22Rv1 (cell line): ENCODE measurements around the gene SPCS1.

Experiments used
- ZFX ChIP-seq: fragments of 450-650 bp; IDR thresholded peaks from 2 replicates; pipeline ENCODE4 v1.6.1; 2017; ENCODE audit warnings: antibody characterized with exemption, borderline replicate concordance
- TF ChIP-seq, protein P1 (sequence below): fragments of 450-650 bp; IDR thresholded peaks from 2 replicates; pipeline ENCODE4 v1.5.1; 2017; ENCODE audit warnings: mild to moderate bottlenecking

DNA sequence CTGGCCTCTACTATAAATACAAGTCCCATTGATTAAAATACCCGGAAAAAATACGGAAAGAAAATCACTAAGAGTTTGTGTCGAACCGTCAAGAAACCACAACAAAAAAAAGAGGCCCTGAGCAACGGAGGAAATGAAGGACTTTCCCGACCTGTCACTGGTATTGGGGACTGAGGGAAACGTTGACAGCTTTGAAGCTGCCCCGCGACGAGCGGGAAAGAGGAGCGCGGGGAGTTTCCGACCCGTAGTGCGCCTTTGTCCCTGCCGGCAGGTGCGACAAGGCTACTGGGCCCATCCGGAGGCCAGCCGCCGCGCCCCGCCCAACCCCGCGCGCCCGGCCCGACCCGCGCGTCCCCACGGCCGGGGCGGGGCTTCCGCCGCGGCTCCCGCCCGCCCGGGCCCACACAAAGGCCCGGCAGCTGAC, 20.6 kb upstream of the SPCS1 start:
- TF ChIP-seq, protein P1, sequence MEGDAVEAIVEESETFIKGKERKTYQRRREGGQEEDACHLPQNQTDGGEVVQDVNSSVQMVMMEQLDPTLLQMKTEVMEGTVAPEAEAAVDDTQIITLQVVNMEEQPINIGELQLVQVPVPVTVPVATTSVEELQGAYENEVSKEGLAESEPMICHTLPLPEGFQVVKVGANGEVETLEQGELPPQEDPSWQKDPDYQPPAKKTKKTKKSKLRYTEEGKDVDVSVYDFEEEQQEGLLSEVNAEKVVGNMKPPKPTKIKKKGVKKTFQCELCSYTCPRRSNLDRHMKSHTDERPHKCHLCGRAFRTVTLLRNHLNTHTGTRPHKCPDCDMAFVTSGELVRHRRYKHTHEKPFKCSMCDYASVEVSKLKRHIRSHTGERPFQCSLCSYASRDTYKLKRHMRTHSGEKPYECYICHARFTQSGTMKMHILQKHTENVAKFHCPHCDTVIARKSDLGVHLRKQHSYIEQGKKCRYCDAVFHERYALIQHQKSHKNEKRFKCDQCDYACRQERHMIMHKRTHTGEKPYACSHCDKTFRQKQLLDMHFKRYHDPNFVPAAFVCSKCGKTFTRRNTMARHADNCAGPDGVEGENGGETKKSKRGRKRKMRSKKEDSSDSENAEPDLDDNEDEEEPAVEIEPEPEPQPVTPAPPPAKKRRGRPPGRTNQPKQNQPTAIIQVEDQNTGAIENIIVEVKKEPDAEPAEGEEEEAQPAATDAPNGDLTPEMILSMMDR: no peak
- no peak for TF ChIP-seq ZFX
